OCI-LY3 (cell line): ENCODE data around the gene TSHR.

Experiments used
- EZH2phosphoT487 ChIP-seq: fragments of 200-600 bp; shearing (Covaris generic); IDR thresholded peaks from 2 replicates; pipeline ENCODE4 v1.6.1; 2018; ENCODE audit warnings: antibody characterized with exemption, mixed run types, low read depth
- TF ChIP-seq, protein P1 (sequence below): fragments of 200-600, 300-600 bp; sonication (generic); IDR thresholded peaks from 2 replicates; pipeline ENCODE4 v1.5.1; 2014; ENCODE audit warnings: antibody characterized with exemption, low read length, low read depth

DNA sequence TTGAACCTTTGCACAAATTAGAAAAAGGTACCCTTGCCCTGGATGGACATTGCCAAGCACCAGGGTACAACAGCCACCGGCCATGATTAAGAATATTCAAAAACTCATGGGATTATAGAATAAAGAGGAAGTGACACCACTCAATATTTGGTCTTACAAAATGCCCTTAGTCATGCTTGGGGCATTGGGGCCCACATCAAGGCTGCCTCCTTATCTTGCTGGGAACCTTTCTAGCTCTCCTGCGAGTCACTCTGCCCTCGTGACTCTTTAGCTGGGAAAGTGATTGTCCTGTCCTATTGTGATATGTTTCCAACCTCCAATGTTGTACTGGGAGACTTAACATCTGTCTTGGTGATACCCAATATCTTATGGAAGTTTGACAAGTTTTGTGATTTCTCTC is 207.5 kb downstream of the TSHR start:
- TF ChIP-seq, protein P1, sequence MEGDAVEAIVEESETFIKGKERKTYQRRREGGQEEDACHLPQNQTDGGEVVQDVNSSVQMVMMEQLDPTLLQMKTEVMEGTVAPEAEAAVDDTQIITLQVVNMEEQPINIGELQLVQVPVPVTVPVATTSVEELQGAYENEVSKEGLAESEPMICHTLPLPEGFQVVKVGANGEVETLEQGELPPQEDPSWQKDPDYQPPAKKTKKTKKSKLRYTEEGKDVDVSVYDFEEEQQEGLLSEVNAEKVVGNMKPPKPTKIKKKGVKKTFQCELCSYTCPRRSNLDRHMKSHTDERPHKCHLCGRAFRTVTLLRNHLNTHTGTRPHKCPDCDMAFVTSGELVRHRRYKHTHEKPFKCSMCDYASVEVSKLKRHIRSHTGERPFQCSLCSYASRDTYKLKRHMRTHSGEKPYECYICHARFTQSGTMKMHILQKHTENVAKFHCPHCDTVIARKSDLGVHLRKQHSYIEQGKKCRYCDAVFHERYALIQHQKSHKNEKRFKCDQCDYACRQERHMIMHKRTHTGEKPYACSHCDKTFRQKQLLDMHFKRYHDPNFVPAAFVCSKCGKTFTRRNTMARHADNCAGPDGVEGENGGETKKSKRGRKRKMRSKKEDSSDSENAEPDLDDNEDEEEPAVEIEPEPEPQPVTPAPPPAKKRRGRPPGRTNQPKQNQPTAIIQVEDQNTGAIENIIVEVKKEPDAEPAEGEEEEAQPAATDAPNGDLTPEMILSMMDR, result no peak
- no peak for TF ChIP-seq EZH2phosphoT487
